ENCODE measurements around the gene CNNM4.
"Not testable (repeated sequence)": the region's sequence is repeated elsewhere in the genome, so short reads cannot be mapped to it uniquely, and the experiment has no call there.

Gene CNNM4

DNA sequence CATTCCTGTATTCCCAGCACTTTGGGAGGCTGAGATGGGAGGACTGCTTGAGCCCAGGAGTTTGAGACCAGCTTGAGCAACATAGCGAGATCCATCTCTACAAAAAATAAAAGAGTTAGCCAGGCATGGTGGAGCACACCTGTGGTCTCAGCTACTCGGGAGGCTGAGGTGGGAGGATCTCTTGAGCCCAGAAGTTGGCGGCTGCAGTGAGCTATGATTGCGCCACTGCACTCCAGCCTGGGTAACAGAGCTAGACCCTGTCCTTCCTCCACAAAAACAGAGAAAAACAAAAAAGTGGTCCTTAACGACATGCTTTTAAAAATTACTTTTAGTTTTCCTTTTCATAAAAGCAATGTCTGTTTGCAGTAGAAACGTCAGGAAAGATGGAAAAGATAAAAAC is 35.8 kb downstream of the CNNM4 start:
- not testable (repeated sequence) for DNase-seq

DNA sequence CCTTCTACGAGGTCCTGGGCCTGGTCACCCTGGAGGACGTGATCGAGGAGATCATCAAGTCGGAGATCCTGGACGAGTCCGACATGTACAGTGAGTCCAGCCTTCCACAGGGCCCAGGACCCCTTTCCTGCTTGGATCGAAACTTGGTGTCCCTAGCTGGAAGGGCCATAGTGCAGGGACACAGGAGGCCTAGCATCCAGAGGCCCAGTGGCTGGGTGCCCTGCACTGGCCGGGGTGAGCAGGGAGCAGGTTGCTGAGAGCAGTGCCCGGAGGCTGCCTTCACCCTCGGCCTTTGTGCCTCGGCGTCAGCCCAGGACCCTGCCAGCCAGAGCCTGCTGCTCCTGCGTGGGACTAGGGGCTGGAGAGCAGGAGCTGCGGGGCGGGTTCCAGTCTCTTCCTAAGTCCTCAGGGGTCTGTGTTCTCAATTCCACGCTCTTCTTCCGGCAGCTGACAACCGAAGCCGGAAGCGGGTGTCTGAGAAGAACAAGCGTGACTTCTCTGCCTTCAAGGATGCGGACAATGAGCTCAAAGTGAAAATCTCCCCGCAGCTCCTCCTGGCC is 36.4 kb downstream of the CNNM4 start:
- no peak for DNase-seq

DNA sequence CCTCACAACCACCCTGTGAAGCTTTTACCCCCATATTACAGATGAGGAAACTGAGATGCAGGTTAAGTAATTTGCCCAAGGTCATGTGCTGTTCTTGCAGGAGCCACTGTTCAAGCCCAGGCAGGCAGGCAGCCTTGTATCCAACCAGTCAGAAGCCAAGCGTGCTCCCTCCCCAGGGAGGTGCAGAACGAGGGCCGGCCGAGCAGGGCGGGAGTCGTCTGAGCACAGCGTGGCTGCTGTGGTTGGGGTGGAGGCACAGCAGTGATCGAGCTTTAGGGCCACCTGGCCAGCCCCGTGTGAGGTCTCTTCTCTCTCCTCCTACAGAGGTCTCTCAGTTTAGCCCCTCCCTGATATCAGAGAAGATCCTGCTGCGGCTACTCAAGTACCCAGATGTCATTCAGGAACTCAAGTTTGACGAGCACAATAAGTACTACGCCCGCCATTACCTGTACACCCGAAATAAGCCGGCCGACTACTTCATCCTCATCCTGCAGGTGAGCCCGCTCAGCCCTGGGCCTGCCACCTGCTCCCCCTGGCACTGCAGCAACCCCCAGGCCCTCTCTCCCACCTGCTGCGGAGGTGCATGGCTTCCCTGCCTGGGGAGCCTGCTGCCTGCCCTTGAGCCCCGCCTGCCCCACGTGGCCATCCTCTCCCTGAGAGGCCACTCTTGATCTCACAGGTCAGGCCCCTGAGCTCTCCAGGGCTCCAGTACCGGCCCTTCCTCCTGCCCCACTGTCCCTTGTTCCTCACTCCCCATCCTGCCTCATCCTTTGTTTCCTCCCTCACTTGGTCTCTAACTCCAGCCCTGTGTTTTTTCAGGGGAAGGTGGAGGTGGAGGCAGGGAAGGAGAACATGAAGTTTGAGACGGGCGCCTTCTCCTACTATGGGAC is 38.3 kb downstream of the CNNM4 start:
- DNase-seq, result no peak

DNA sequence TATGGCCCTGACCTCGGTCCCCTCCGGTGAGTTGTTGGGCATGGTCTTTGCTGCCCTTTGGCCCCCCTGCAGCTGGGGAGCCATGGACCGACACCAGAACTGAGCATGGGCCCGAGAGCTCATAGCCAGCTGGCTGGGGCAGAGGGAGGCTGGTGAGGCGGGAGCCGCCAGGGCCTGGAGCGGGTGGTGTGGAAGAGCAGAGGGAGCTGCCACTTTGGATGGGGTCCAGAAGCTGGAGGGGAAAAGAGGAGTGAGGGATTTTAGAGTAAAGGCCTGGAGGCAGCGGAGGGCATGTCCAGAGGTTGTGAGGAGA is 38.9 kb downstream of the CNNM4 start:
- no peak for DNase-seq

DNA sequence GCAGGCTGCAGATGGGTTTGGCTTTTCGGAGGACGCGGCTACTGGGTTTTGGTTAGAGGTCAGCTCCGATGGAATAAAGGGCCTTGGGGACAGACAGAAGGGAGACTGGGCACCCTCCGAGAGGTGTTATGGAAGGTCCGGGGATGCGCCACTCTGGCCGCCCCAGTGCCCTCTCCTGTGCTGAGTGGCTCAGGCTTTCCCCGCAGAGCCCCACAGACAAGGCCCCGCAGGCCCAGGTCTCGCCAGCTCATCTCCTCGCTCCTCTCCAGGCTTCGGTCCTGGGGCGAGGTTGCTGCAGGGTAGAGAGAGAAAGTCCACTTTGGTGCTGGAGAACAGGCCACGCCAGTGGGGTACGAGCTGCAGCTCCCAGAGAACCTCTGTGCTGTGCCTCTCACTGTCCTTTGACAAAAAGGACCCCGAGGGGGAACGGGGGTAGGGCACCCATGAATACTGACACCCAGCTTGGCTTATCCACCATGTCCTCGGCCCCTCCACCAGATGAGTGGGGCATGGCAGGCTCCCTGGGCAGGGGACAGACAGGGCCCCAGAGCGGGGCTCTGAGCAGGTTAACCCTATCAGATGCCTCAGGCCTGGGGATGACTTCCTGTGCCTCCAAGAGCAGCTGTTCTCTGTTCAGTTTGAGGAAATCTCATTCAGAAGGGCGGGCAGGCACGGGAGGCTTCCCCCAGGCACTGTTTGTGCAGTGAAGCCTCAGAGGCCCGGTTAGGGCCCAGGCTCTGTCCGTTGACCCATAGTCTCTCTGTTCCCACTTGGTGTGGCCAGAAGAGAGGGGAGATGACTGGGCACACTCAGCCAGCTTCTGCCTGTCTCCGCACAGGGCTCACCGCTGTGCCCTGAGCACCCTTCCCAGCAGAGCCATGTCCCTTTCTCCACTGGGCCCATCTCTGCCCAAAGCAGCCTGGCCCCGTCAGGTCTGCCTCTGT is 39.6 kb downstream of the CNNM4 start:
- no peak for DNase-seq

DNA sequence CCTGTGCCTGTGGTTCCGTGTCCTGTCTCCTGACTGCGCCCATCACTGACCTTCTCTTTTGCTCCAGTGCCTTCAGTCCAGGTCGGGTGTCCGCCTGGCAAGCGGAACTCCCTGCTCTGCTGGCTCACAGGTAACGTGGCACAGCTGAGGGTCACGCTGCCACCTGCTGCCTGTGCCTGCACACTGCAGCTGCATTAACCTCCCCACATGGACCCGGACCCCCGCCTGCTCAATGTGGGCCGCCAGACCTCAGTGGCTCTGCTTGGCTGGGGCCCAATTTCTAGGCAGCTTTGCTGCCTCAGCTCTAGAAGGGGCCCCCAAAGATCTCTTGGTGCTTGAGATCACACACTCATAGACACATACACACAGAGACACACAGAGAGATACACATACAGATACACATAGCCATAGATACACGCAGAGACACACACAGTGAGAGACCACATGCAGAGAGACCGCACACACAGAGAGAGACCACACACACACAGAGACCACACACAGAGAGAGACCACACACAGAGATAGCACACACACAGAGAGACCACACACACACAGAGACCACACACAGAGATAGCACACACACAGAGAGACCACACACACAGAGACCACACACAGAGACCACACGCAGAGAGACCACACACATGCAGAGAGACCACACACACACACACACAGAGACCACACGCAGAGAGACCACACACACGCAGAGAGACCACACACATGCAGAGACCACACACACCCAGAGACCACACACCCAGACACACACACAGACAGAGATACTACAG is 40.5 kb downstream of the CNNM4 start:
- DNase-seq, result peak; percentile 27

DNA sequence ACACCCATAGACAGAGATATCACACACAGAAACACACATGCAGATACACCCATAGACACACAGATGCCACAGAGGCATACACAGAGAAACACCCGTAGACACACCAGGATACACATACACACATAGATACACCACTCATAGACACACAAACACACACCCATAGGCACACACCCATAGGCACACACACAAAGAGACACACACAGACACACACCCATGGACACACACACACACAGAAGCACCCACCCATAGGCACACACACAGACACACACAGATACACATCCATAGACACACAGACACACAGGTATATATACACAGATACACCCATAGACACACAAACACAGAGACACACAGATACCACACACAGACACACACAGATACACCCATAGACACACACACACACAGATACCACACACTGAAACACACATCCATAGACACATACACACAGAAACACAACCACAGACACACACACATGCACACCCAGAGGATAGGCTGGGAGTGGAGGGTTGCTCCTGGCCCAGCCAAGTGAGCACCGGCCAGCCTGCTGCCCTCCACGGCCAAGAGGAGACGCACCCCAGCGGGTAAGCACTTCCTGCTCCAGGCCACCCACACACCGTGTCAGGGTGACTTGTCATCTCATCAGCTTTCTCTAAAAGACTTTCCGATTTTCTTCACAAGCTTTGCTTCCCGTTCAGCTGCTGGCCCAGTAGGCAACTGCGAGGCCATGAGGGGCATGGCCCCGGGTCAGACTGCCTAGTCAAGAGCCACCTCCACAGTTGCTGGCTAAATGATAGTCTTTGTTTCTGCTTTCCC is 41.3 kb downstream of the CNNM4 start:
- no peak for DNase-seq

DNA sequence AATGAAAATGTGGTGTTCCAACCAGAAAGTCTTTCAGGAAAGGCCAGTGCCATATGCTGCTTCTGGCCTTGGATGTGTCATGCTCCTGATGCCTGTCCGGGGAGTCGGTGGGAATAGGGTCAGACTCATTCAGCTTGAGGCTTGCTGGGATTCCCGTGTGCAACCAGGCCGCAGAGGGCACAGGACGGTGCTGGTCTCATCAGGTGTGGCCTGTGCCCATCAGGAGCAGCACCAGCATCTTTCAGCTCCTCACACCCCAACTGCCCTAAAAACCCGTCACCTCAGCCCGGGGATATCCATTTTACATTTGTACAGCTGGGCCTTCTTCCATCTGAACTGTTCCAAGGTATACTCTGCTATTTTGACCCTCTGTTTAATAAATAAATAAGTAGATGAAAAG is 42.0 kb downstream of the CNNM4 start:
- no peak for DNase-seq

DNA sequence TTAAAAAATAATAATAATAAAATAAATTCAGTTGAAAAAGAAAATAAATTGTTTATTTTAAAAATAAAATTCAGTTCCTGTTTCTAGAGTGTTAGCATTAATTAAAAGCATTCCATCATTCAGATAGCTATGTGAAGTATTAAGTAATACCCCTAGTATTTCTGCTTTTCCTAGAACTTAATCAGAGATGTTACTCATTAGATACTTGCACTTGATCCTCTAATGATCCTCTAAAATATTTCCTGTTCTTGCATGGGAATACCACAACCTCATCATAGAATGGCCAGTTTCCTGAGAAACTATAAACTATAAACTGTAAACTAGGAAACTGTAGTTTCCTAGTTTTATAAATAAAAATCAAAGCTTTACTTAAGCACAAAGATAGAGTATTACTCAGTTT is 44.3 kb downstream of the CNNM4 start:
- DNase-seq, result no peak

DNA sequence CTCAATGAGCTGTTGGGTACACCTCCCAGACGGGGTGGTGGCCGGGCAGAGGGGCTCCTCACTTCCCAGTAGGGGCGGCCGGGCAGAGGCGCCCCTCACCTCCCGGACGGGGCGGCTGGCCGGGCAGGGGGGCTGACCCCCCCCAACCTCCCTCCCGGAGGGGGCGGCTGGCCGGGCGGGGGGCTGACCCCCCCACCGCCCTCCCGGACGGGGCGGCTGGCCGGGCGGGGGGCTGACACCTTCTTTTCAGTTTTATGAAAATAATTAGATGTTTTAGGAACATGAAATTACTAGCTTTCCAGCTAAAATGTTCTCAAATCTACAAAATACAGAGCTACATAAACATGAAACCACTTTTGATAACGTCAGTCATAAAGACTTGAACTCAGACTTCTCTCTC is 45.2 kb downstream of the CNNM4 start:
- not testable (repeated sequence) for DNase-seq

DNA sequence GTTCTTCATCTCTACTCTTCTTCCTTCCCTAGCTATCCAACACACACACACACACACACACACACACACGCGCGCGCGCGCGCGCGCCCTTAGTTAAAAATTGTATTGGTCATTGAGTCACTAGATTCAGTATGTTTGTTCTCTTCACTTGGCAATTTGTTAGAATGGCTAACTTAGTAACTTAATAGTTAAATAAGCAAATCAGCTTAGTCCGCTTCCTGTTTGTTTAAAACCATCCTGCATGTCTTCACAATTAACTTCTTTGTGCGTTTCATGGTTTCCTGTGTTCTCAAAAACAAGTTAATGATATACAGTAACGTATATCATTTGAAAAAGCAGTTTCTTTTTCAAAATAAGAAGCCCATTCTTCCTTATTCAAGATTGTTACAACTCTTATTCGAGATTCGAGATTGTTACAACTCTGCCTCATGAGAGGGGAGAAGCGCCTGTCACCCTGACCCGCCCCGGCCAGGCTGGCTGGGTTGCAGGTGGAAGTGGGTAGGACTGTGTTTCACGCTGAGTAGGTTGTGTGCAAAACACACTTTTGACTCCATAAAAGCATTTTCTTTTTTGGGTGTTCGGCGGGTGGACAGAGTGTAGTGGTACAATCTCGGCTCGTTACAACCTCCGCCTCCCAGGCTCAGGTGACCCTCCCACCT is 45.9 kb downstream of the CNNM4 start:
- DNase-seq, result no peak

DNA sequence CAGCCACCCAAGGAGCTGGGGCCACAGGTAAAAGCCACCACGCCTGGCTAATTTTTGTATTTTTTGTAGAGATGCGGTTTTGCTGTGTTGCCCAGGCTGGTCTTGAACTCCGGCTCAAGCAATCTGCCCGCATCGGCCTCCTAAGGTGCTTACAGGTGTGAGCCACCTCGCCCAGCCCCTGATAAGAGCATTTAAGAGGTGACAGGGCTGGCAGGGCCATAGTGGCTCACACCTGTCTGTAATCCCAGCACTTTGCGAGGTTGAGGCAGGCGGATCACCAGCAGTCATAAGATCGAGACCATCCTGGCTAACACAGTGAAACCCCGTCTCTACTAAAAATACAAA is 46.4 kb downstream of the CNNM4 start:
- DNase-seq, result no peak

DNA sequence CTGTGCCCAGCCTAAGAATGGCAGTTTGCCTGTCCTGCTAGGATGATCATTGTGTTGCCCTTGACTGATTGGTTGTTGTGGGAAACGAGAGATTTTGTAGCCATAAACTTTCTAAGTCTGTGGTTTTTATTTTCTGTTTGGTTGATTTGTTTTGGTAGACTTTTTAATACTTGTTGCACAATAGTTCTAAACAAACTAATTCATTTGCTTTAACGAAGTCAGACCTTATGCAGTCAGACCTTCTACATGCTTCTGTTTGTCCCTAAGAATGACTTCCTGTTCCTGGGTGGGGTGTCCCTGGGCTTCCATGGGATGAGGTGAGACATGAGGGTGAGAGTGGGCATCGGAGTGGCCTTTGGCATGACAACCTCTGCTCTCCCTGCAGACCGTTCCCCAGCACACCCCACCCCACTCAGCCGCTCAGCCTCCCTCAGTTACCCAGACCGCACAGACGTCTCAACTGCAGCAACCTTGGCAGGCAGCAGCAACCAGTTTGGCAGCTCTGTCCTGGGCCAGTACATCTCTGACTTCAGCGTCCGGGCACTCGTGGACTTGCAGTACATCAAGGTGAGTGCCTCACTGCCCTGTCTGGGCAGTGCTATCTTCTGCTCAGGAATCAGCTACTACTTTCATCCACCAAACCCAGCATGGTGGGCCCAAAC is 47.6 kb downstream of the CNNM4 start:
- DNase-seq, result no peak

DNA sequence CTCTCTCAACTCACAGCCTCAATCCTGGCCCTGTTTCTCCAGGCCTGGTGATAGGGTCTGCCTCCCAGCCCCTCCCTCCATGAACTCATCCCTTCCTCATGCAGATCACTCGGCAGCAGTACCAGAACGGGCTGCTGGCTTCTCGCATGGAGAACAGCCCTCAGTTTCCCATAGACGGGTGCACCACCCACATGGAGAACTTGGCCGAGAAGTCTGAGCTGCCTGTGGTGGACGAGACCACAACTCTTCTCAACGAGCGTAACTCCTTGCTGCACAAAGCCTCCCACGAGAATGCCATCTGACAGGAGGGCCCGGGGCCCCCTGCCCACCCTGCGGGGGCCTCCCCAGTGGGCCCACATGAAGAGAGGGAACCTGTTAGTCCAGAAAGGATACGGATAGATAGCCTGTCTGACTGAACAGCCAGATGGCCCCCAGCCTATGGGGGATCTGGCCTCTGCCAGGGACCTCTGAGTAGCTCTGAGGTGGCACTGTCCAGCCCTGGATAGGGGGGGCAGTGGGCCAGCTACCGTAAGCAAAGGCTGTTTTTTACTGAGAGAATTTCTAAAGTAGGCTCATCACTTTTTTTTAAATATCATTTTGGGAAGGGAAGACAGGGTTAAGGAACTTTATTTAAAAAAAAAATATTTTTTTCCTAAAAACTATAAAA is 48.6 kb downstream of the CNNM4 start:
- no peak for DNase-seq

DNA sequence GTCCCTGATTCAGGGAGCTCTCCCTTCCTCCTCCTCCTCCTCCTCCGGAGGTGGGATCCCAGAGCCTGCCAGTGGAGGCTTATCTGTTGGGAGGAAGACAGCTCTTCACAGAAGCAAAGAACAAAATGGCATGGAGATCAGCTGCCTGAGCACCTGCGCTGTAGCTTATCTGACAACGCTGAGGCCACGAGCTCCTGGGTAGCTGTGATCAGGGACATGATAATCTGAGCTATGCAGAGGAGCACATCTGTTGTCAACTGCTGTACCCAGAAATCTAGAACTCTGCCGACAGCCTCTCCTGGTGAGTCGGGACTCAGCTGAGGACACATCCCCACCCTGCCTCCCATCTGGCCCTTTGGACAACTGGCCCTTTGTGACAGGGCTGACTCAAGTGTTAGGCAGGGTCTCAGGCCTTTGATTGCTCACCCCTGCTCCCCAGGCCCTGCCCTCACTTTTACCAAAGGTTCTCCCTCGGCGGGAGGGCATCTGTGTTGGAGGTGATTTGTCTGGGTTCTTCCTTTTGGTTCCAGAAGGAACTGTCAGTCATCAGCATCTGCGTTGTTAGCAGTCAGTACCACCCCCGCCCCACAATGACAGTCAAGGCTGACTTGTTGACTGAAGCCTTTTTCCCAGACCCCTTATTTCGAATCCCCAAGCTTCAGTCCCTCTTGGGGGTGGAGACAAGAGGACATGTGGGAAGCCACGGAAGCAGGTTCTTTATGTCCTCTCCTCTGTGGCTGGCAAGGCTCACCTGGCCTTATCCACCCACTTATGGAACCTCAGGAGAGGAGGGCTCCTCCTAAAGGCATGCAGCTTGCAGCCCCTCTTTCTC is 49.5 kb downstream of the CNNM4 start:
- DNase-seq, result no peak

DNA sequence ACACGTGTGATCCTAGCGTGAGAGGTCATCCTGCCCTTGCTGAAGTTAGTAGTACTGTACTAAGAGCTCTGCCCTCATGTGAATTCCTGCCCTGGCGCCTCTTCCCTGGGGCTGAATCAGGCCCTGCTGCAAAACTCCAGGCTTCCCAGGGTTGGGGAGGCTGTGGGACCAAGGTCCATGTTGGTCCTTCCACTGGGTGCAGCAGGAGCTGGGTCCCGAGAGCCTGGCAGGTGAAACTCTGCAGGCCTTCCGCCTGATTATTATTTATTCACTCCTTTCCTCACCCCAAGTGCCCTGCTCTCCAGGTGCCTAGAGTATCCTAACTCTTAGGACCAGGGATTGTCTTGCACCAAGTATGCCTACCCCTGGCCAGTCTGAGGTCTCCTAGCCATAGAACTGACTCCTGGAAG is 50.1 kb downstream of the CNNM4 start:
- no peak for DNase-seq

DNA sequence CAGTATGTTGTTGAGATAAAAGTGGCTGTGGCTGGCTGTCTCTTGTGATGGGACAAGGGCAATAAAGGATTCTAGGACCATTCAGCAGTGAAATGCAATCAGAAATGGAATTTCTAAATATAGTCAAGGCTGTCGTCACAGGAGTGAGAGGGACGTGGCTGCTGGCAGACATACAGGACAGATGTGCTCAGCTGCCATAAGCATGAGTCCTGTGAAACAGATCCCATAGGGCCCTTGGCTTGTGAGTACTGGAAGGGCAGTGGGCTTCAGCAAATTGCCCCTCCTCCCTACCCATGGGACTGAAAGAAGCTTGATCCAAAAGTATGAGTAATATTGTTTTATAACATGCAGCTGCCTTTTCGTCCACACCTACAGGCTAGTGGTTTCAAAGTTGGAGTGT is 51.2 kb downstream of the CNNM4 start:
- DNase-seq, result no peak

DNA sequence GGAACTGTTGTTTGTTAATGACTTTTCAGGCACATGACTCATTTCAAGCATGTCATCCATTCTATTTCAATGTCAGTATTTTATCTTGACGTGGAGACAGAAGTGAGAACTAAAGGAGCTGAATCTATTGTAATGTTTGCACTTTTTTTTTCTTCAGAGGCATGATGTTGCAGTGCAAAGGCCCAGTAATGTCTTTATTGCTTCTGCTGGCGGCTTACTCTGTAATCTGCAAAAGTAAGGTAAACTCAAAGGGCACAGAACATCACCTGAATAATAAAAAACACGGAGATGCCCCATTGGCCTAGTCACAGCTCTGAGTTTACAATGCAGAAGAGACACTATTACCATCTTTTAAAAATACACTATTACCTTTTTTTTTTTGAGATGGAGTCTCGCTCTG is 53.0 kb downstream of the CNNM4 start:
- no peak for DNase-seq

DNA sequence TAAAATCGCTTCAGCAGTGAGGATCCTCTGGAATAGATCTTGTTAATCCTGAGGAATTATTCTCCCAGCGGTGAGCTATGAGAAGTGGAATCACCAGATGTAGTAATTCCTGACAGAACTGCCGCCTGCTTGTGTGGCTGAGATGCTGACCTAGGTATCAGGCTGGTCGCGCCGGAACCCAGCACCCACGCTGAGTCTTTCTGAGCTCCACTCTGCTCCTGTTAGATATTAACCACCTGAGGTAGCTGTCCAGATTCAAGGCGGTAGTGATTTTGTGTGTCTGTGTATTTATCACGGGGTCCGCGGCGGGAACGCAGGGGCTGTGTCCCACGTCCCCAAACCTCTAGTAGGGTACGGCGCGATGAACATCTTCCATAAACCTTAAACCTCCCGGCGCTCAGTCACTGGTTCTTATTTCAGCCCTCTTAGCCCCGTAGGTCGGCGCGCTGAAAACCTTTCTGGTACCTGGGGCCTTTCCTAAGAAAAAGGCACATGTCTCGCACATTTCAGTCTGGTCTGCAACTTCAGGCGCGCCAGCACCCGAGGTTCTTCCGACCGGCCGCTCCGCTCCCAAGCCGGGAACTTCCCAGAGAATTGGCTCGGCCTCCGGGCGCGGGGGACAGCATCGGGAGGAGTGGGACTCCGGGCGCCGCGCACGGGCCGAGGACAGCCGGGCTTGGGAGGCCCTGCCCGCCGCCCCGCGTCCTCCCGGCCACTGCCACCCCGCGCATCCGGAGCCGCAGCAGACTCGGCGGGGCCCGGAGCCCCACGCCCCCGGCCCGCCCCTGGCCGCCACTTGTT is 54.8 kb downstream of the CNNM4 start:
- DNase-seq, result peak; percentile 12
